NCI-H146 treated with DMSO at 0.1 percent for 48 hours (cell line): ENCODE results near the gene PTGER2.

Source experiments
- DNase-seq: peaks from one replicate; lab custom pipeline; 2025; ENCODE audit not compliant: unreplicated experiment; lab: John Stamatoyannopoulos, UW

Gene PTGER2

GRCh38 chr14:52304248-52304904 is 9.7 kb upstream of the PTGER2 start:
- DNase-seq: no peak

- DNase-seq: no peak
These were observed 9.1 kb upstream of the PTGER2 start for GRCh38 chr14:52305014-52305413.

GRCh38 chr14:52307376-52307775 is 6.7 kb upstream of the PTGER2 start:
- no peak for DNase-seq

- DNase-seq: no peak
These were observed 6.2 kb upstream of the PTGER2 start for GRCh38 chr14:52307905-52308304.

- no peak for DNase-seq
These were observed 3.6 kb upstream of the PTGER2 start for GRCh38 chr14:52310541-52310940.

- no peak for DNase-seq
These were observed 1.2 kb upstream of the PTGER2 start for GRCh38 chr14:52312931-52313355.

GRCh38 chr14:52313462-52313861 is 650 bp upstream of the PTGER2 start:
- DNase-seq: no peak

GRCh38 chr14:52314595-52315354 is 663 bp downstream of the PTGER2 start:
- DNase-seq: no peak

GRCh38 chr14:52315355-52315718 is 1.2 kb downstream of the PTGER2 start:
- no peak for DNase-seq

GRCh38 chr14:52318062-52318461 is 4.0 kb downstream of the PTGER2 start:
- no peak for DNase-seq

GRCh38 chr14:52318826-52319645 is 4.9 kb downstream of the PTGER2 start:
- DNase-seq: no peak

- no peak for DNase-seq
These were observed 5.8 kb downstream of the PTGER2 start for GRCh38 chr14:52319919-52320318.

- no peak for DNase-seq
These were observed 11.0 kb downstream of the PTGER2 start for GRCh38 chr14:52325126-52325525.

- DNase-seq: no peak
These were observed 11.5 kb downstream of the PTGER2 start for GRCh38 chr14:52325630-52326029.

- no peak for DNase-seq
These were observed 13.5 kb downstream of the PTGER2 start for GRCh38 chr14:52327374-52328226.

GRCh38 chr14:52328276-52328675 is 14.2 kb downstream of the PTGER2 start:
- DNase-seq: no peak

GRCh38 chr14:52329678-52330369 is 15.7 kb downstream of the PTGER2 start:
- DNase-seq: no peak

GRCh38 chr14:52332269-52332668 is 18.2 kb downstream of the PTGER2 start:
- DNase-seq: no peak

GRCh38 chr14:52333108-52333507 is 19.0 kb downstream of the PTGER2 start:
- no peak for DNase-seq
